Neural progenitor cell (in vitro differentiated cells): ENCODE measurements around the gene SEMA4D.

Experiments
- CTCF ChIP-seq: fragments of 200-600 bp; sonication (generic); IDR thresholded peaks from 2 replicates; pipeline ENCODE4 v1.5.1; 2017; ENCODE audit warnings: antibody characterized with exemption, mild to moderate bottlenecking
- EZH2 ChIP-seq: fragments of 200-600 bp; sonication (generic); IDR thresholded peaks from 2 replicates; pipeline ENCODE4 v1.6.1; 2017; ENCODE audit warnings: antibody characterized with exemption, mild to moderate bottlenecking, moderate library complexity
- EZH2phosphoT487 ChIP-seq: fragments of 200-600 bp; sonication (generic); IDR thresholded peaks from 2 replicates; pipeline ENCODE4 v1.6.1; 2017; ENCODE audit warnings: antibody characterized with exemption

GRCh38 chr9:89437772-89438171, 60.1 kb downstream of the SEMA4D start:
- TF ChIP-seq CTCF (no peak), EZH2 (no peak), EZH2phosphoT487 (no peak)
